Activated CD4-positive, alpha-beta T cell treated with anti-CD3 and anti-CD28 coated beads for 36 hours (primary cell): ENCODE measurements around the gene MAST1. TPM values are rescaled to one million over a fixed set of nuclear protein-coding genes. Genes with fewer than 3 reads are reported as not detected.
"Not testable (repeated sequence)": the region's sequence is repeated elsewhere in the genome, so short reads cannot be mapped to it uniquely, and the experiment has no call there.

Source experiments
- ATAC-seq: fragments of 200-7000 bp; cut with Tn5 transposase; one replicate; pipeline ENCODE4 v1.10.0; 2021; ENCODE audit warnings: mild to moderate bottlenecking, moderate library complexity
- CTCF ChIA-PET: fragments of 350-600 bp; sonication (Branson Sonifier 250); formaldehyde crosslinking; loops from one replicate; lab custom pipeline; 2021; ENCODE audit warnings: antibody characterized with exemption; lab: Charles Lee
- POLR2A ChIA-PET: fragments of 350-600 bp; sonication (Branson Sonifier 250); formaldehyde crosslinking; loops from one replicate; lab custom pipeline; 2021; ENCODE audit warnings: antibody characterized with exemption, inconsistent platforms; lab: Charles Lee
- DNase-seq: peaks from one replicate; pipeline ENCODE4 v3.0.0-alpha.2; 2020
- H3K27ac Mint-ChIP-seq: one replicate; pipeline ENCODE4 v1.8.0; 2021; ENCODE audit warnings: mixed read lengths
- H3K27me3 Mint-ChIP-seq: one replicate; pipeline ENCODE4 v1.8.0; 2021; ENCODE audit warnings: mixed read lengths
- H3K36me3 Mint-ChIP-seq: one replicate; pipeline ENCODE4 v1.8.0; 2021; ENCODE audit warnings: low read depth, mixed read lengths
- H3K4me1 Mint-ChIP-seq: one replicate; pipeline ENCODE4 v1.8.0; 2021; ENCODE audit warnings: mixed read lengths
- H3K4me3 Mint-ChIP-seq: one replicate; pipeline ENCODE4 v1.8.0; 2021; ENCODE audit warnings: mild to moderate bottlenecking, moderate library complexity, mixed read lengths
- H3K9me3 Mint-ChIP-seq: one replicate; pipeline ENCODE4 v1.8.0; 2021; ENCODE audit warnings: low read depth, mixed read lengths
- intact Hi-C, 2 experiments: fragments of 100-400 bp; cut with DNase I in 1 of 2; cut with micrococcal nuclease in 1 of 2; formaldehyde crosslinking; loops; one replicate each; pipeline versions ENCODE4 v1.14.2 to v1.15.1; 2022 to 2024; cut with DNase I, micrococcal nuclease
- total RNA-seq, 2 experiments: library from RNA; stranded (reverse); gene quantifications; one replicate each; pipeline ENCODE4 v1.2.3, GENCODE V29; 2021

The MAST1 gene
- total RNA-seq, 2 experiments from 2014 or later = 1.8 to 2.7 TPM

DNA sequence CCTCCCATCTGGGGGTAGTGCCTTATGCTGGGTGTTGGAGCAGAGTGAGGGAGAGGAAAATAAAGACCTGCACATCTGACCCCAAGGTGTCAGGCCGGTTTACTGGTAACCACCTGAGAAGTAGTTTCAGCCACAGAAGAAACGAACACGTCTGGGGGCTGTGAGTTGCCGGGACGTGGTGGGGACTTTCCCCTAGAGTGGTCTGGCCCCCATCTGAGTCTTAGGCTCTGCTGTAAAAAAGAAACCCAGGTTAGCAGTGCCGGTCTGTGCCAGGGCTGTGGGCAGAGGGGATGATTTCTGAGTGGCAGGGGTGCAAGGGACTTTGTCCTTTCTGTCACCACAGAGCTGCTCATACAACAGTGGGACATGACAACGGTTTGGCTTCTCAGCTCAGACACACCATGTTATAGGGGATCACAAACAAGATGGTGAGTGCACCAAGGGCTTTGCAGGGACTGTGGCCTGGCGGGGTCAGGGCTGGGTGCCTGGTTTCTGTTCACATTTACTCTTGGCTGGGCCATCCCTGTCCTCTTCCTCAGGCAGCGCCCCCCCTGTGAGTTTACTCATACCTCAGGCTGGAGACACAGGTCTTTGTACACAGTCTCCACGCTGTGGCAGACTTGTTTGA, 61.7 kb downstream of the MAST1 start:
- Mint-ChIP-seq H3K4me3 (no peak overlapping the region), H3K27me3 (no peaks in the 10 kb centered on the region), H3K9me3 (no peaks in the 10 kb centered on the region), H3K36me3 (peaks cover 16% of the 10 kb centered on the region), H3K27ac (no peak overlapping the region), H3K4me1 (peaks cover 3% of the 10 kb centered on the region)
- DNase-seq (peak; percentile 21), ATAC-seq (peak; percentile 63)
- POLR2A ChIA-PET = interaction anchor here (0.6 kb wide), 1 partner anchor 894 kb away, joined by 4 read pairs; no protein-coding TSS in a partner anchor
- CTCF ChIA-PET = interaction anchor here (0.5 to 1.6 kb wide), 4 partner anchors 12 to 299 kb away, joined by 3 read pairs; no protein-coding TSS in a partner anchor
- intact Hi-C loops = no loop called here

DNA sequence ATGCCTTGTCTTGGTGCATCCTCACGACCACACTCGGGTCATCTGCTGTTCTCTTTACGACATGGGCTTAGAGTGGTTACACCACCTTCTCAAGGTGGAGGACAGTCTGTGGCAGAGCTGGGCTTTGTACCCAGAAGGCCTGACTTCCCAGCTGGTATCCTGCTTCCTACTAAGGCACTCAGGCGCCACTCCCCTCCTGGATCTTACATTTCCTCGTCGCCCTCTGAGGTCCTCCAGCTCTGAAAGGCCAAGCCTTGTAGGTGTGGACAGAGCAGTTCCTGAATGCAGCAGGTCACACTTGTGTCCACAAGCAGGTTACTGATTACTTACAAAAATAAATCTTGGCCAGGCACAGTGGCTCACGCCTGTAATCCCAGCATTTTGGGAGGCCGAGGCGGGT, 68.9 kb downstream of the MAST1 start:
- DNase-seq = no peak
- ChIA-PET CTCF (interaction anchor here (0.8 to 1.6 kb wide), 6 partner anchors 14 to 154 kb away, joined by 3 to 5 read pairs (median 4); no protein-coding TSS in a partner anchor), POLR2A (no interaction called here)
- no peaks in the 10 kb centered on the region for H3K4me1 Mint-ChIP-seq
- H3K9me3 Mint-ChIP-seq = no peaks in the 10 kb centered on the region
- no peaks in the 10 kb centered on the region for H3K36me3 Mint-ChIP-seq
- intact Hi-C loops = no loop called here
- ATAC-seq = no peak
- no peaks in the 10 kb centered on the region for H3K27me3 Mint-ChIP-seq
- no peak overlapping the region for H3K4me3 Mint-ChIP-seq
- H3K27ac Mint-ChIP-seq = no peak overlapping the region

DNA sequence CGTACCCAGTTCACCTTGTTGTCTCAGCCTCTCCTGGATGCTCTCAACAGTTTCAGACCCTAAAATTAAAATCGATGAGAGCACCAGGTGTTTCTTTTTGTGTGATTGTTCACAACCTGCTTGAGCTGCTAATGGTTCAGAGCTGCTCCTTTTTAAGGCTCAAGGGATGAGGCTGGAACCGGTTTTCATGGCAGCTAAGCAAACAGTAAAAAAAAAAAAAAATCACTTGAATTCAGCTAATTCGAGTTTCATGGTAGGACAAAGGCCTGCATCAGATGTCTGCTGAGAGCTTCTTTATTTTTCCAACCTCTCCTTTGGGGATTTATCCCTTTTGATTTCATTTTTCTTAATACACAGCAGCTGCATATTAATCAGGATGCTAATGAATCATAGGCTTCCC, 74.3 kb downstream of the MAST1 start:
- no peak for DNase-seq
- intact Hi-C loops = no loop called here
- Mint-ChIP-seq H3K4me3 (no peak overlapping the region), H3K4me1 (peaks cover 20% of the 10 kb centered on the region), H3K27me3 (no peaks in the 10 kb centered on the region), H3K36me3 (no peaks in the 10 kb centered on the region), H3K9me3 (no peaks in the 10 kb centered on the region), H3K27ac (no peak overlapping the region)
- CTCF ChIA-PET = interaction anchor here (0.8 to 1.5 kb wide), 6 partner anchors 12 to 63 kb away, joined by 3 to 6 read pairs (median 4); no protein-coding TSS in a partner anchor
- no peak for ATAC-seq
- POLR2A ChIA-PET = interaction anchor here (0.7 kb wide), 1 partner anchor 163 kb away, joined by 6 read pairs; no protein-coding TSS in a partner anchor

DNA sequence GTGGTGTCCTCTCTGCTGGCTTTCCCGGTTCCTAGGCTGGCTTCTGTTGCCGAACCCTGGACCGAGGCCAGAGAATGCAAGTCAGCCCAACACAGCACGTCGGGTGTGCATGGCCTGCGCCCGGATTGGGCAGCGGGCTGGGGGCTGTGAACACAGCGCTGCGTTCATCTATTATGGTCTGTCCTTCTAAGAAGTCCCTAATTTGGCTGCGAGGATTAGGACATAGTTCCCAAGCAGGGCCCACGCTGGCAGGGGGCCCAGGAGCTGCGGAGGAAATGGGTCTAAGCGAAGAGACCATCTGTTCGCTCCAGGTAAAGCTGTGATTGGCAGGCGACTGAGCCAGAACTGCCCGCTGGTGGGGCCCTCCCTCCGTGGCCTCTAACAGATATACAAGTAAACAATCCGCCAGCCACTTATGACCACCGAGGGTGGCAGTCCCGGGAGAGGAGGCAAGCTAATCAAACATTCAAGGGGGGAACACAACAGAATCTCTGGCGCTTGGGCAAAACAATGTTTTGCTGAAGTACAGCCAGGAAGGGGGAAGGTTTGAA, 74.8 kb downstream of the MAST1 start:
- no peak overlapping the region for H3K4me3 Mint-ChIP-seq
- H3K36me3 Mint-ChIP-seq = no peaks in the 10 kb centered on the region
- DNase-seq = no peak
- POLR2A ChIA-PET = interaction anchor here (0.7 to 1.6 kb wide), 2 partner anchors 22 to 163 kb away, joined by 6 to 7 read pairs; partner anchors contain the start of gene GCDH
- H3K27ac Mint-ChIP-seq = no peak overlapping the region
- intact Hi-C loops = no loop called here
- no peak for ATAC-seq
- H3K4me1 Mint-ChIP-seq = peaks cover 20% of the 10 kb centered on the region
- CTCF ChIA-PET = interaction anchor here (0.7 to 1.7 kb wide), 8 partner anchors 17 to 64 kb away, joined by 3 to 8 read pairs (median 4); partner anchors contain the start of gene FARSA
- H3K27me3 Mint-ChIP-seq = no peaks in the 10 kb centered on the region
- no peaks in the 10 kb centered on the region for H3K9me3 Mint-ChIP-seq

DNA sequence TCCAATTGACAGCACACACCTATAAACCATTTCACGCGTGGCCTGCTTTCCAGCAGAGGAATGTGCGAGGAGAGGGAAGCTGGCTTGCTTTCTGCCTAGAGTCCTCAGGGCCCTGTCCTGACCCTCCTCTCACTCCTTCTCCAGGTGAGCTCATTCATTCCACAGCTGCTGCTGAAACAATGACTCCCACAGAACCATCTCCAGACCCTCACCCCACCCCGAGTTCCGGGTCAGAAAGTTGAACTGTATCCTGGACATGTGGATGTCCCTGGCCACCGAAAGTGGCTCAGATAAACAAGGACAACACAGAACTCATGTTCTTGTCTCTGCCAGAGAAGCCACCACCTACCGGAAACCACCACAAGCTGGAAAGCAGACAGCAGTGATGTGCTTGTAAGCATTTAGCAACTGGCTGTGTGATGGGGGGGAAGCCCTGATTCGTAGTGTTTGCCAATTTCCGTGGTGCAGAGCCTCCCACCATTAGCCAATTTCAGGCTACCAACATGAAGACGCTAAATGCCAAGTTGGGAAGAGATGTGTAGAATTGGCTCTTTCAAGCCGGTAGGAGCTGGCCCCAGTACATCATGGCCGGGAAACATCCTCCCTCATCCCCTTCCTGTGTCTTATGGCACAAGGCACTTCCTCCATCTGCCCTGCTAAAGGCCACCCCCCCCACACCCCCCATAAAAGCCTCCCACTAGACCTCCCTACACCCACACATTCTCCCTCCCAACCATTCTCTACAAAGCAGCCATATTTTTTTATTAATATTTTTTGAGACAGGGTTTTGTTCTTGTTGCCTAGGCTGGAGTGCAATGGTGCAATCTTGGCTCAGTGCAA, 75.8 kb downstream of the MAST1 start:
- Mint-ChIP-seq H3K27me3 (no peaks in the 10 kb centered on the region), H3K4me3 (peak overlapping the region; percentile 36), H3K9me3 (no peaks in the 10 kb centered on the region), H3K4me1 (peaks cover 26% of the 10 kb centered on the region), H3K36me3 (peaks cover 3% of the 10 kb centered on the region), H3K27ac (peak overlapping the region; percentile 94)
- ChIA-PET POLR2A (interaction anchor here (1.6 kb wide), 1 partner anchor 23 kb away, joined by 7 read pairs; the partner anchor contains the start of gene GCDH), CTCF (interaction anchor here (0.6 to 1.7 kb wide), 6 partner anchors 19 to 148 kb away, joined by 3 to 8 read pairs (median 4); partner anchors contain the start of gene FARSA)
- peak; percentile 70 for DNase-seq
- peak; percentile 81 for ATAC-seq
- intact Hi-C loops = no loop called here

DNA sequence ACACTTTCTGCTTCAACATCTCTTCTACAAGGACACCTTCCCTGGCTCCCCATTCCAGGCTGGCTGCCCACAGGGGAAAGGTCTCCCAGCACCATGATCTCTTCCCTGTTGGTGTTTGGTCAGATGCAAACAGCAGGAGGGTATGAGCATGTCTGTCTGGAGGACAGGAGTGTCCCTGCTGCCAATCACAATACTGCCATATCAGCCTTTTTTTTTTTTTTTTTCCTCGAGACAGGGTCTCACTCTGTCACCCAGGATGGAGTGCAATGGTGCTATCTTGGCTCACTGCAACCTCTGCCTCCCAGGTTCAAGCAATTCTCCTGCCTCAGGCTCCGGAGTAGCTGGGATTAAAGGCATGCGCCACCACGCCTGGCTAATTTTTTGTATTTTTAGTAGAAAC, 77.5 kb downstream of the MAST1 start:
- CTCF ChIA-PET = interaction anchor here (0.6 kb wide), 1 partner anchor 439 kb away, joined by 3 read pairs; no protein-coding TSS in a partner anchor
- H3K4me1 Mint-ChIP-seq = peaks cover 33% of the 10 kb centered on the region
- H3K27ac Mint-ChIP-seq, H3K36me3 Mint-ChIP-seq, intact Hi-C loops, ATAC-seq, H3K4me3 Mint-ChIP-seq, H3K9me3 Mint-ChIP-seq, DNase-seq, H3K27me3 Mint-ChIP-seq: not testable (repeated sequence)
- POLR2A ChIA-PET = interaction anchor here (0.6 kb wide), 1 partner anchor 362 kb away, joined by 3 read pairs; no protein-coding TSS in a partner anchor

DNA sequence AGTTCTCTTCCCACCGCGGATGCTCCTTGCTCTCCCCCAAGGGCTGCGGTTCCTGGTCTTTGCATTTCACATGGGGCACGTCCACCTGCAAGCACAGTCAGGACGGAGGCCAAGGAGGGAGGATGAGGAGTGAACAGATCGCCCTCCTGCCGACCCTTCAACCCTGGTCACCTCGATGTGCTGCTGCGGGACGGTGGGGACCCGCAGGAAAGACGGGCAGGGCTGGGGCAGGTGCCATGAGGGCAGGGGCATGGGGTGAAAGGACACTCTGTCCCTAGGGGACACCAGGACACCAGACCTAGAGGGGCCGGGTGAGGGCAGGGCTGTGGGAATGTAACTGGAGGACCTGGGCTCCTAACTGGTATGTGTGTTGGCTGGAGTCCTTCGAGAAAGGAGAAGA, 79.9 kb downstream of the MAST1 start:
- Mint-ChIP-seq H3K4me3 (peak overlapping the region; percentile 64), H3K27me3 (no peaks in the 10 kb centered on the region), H3K9me3 (no peaks in the 10 kb centered on the region)

DNA sequence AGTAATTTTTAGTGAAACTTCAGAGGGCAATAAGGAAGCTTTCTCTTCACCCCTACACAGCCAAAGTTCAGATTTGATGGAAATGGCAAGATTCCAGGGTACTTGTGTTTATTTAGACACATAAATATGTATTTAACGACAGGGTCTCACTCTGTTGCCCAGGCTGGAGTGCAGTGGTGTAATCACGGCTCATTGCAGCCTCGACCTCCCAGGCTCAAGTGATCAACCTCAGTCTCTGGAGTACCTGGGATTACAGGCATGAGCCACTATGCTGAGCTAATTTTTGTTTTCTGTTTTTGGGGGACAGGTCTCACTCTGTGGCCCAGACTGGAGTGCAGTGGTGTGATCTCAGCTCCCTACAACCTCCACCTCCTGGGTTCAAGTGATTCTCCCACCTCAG, 82.7 kb downstream of the MAST1 start:
- intact Hi-C loops = no loop called here
- Mint-ChIP-seq H3K27ac (peak overlapping the region; percentile 17), H3K4me3 (no peak overlapping the region), H3K9me3 (no peaks in the 10 kb centered on the region), H3K36me3 (peaks cover 38% of the 10 kb centered on the region), H3K27me3 (no peaks in the 10 kb centered on the region), H3K4me1 (peaks cover 13% of the 10 kb centered on the region)
- POLR2A ChIA-PET = interaction anchor here (0.6 to 0.9 kb wide), 2 partner anchors 75 to 198 kb away, joined by 4 to 5 read pairs; no protein-coding TSS in a partner anchor
- CTCF ChIA-PET = interaction anchor here (0.6 to 1.4 kb wide), 5 partner anchors 11 to 56 kb away, joined by 3 to 4 read pairs (median 3); no protein-coding TSS in a partner anchor
- DNase-seq = no peak
- no peak for ATAC-seq

More for the DNA sequence above, 79.9 kb downstream of the MAST1 start:
- H3K36me3 Mint-ChIP-seq = peaks cover 20% of the 10 kb centered on the region
- intact Hi-C loops = loop anchor here in 1 of 2 experiments (2.0 kb wide), 1 partner anchor 39 kb away; the partner anchor contains the start of gene GADD45GIP1
- H3K4me1 Mint-ChIP-seq = peaks cover 31% of the 10 kb centered on the region
- DNase-seq = no peak
- POLR2A ChIA-PET = no interaction called here
- peak overlapping the region; percentile 82 for H3K27ac Mint-ChIP-seq
- CTCF ChIA-PET = interaction anchor here (0.7 to 1.5 kb wide), 2 partner anchors 84 to 150 kb away, joined by 3 to 4 read pairs; partner anchors contain the start of gene RTBDN
- no peak for ATAC-seq

DNA sequence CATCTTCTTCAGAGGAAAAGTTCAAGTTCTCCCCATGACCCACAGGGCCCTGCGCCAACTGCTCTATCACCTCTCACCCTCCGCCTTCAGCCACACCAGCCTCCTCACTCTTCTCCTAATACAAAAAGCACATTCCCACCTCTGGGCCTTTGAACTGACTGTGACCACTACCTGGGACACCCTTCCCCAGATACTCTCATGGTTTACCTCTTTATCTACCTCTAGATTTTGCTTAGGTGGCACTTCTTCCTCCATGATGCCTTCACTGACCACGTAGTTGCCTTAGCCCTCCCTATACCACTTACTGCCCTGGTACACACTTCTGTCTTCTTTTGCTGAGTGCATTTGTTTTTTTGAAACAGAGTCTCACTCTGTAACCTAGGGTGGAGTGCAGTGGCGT, 84.6 kb downstream of the MAST1 start:
- ATAC-seq (no peak), DNase-seq (no peak)
- Mint-ChIP-seq H3K4me3 (no peak overlapping the region), H3K4me1 (peaks cover 13% of the 10 kb centered on the region), H3K36me3 (peaks cover 49% of the 10 kb centered on the region), H3K27me3 (no peaks in the 10 kb centered on the region), H3K27ac (no peak overlapping the region), H3K9me3 (no peaks in the 10 kb centered on the region)
- POLR2A ChIA-PET = no interaction called here
- intact Hi-C loops = no loop called here
- CTCF ChIA-PET = no interaction called here
